GM19035 (cell line): ENCODE results near the gene PCID2.

Source experiments
- ATAC-seq: cut with Tn5 transposase; IDR thresholded peaks from one replicate; pipeline ENCODE4 v1.9.1; 2021; ENCODE audit not compliant: unreplicated experiment

PCID2 gene

DNA sequence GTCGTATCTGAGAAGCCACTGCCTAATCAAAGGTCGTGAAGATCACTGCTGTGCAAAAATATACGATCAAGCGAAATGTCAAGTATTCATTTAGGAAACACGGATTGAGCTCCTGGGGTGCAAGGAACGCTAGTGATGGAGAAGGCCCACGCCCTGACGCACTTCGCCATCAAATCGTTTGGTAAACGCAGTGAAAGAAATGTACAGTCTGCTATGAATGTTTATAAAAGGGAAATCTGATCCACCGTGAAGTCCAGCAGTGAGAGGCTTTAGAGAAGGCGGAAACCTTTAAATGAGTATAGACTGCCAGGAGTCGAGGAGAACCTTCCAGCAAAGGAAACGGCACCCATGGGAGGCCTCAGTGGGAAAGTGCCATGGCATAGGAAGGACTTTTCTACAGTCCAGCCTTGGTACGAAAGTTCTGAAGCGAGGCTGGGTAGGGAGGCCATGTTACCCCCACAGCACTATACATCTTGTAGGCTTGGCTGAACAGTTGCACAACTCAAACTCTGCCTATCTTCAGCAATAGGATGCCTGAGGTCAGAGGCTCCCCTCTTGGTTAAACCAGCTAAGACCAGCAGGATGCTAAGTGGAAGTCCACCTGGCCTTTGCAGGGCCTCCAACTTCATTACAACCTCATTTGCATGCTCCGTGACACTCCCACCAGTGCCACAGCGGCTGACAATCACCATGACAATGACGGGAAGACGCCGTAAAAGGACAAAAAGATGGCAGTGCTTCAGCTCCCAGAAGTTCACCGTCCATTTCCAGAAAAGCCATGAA is 20.4 kb downstream of the PCID2 start:
- no peak for ATAC-seq

DNA sequence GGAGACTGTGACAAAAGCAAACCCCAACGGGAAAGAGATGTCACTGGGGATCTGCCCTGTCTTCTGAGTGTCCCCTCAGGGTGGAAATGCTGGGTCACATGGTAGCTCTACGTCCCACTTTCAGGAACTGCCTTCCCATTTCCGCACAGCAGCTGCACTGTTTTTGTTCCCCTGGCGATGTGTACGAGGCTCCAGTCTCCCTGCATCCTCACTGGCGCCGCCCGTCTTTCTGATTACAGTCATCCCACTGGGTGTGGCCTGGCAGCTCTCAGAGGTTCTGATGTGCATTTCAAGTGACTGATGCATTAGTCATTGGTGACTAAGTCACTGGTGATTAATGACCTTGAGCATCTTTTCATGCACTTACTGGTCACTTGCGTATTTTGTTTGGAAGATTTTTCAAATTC is 21.2 kb downstream of the PCID2 start:
- no peak for ATAC-seq

DNA sequence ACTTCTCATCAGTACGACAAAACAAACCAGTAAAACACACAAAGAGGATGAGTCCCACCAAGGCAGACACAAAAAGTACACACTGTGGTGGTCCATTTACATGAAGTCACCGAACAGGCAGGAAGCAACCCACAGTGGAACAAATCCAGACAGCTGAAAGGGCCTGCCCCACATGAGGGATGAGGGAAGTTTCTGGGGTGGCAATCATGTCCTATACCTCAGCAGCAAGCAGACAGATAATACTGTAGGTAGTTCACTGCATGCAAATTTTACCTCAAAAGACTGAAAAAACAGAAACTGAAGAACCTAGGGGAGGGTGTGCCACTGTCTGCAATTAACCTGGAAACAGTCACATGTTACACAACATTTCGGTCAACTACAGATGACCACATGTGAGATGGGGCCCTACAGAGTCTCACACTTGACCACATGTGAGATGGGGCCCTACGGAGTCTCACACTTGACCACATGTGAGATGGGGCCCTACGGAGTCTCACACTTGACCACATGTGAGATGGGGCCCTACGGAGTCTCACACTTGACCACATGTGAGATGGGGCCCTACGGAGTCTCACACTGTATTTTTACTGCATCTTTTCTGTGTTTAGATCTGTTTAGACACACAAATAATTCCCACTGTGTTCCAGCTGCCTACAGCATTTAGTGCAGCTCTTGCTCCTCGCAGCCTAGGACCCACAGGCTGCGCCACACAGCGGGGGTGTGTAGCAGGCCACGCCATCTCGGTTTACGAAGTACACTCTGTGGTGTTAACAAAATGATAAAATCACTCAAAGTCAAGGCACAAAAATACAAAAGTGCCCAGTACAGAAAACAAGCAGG is 22.2 kb downstream of the PCID2 start:
- ATAC-seq, result peak; percentile 98

DNA sequence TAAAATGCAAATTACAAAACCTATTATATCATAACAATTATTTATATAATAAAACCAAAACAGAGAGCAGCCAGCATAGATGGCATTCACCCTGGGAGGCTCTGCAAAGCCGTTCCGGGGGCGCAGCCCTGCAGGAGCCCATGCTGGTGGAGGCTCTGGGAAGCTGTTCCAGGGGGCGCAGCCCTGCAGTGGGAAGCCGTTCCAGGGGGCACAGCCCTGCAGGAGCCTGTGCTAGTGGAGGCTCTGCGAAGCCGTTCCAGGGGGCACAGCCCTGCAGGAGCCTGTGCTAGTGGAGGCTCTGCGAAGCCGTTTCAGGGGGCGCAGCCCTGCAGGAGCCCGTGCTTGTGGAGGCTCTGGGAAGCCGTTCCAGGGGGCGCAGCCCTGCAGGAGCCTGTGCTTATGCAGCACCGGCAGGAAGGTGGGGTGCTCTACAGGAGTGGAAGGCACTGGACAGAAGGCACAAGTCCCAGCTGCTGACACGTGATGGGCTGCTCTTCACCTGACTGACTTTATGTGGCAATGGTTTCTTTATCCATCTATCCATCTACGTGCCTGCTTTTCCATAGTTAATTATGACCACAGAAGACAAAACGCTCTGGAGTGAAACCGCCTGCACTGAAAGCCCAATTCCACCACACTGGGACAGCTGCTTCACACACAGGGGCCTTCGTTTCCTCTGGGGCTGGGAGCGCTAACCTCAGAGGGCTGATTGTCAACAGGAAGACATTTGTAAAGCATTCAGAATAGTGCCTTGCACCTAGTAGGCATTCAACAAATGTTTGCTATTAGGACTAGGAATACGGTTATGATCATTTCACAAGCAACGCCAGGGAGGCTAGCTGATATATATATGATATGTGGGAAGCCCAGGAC is 23.7 kb downstream of the PCID2 start:
- no peak for ATAC-seq

DNA sequence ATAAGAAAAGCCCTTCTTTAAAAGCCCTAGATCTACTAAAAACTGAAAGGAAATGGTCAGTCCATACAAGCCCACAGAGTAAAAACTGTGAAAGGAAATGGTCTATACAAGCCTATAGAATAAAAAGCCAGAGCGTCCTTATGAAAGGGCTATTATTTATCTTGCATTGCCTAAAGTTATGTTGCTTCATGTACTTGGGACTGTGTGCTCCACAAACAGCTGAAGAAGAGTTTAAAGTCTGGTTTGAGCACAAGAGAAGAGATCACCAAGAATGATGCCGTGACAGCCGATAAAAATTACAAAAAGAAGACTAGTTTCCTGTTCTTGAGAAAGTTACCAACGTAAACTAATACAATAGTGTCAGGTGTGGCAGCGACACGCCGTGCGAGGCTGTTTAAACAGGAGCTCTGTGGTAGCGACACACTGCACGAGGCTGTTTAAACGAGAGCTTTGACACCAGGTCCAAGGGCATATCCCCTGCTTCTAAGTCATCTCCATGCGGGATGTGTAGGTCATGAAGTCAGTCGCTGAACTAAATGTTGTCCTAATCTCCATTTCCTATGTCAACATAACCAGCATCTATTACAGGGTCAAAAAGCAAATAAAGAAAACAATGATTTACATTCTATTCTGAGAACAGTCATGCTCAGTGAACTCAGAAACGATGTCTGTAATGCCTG is 24.9 kb downstream of the PCID2 start:
- ATAC-seq, result no peak

DNA sequence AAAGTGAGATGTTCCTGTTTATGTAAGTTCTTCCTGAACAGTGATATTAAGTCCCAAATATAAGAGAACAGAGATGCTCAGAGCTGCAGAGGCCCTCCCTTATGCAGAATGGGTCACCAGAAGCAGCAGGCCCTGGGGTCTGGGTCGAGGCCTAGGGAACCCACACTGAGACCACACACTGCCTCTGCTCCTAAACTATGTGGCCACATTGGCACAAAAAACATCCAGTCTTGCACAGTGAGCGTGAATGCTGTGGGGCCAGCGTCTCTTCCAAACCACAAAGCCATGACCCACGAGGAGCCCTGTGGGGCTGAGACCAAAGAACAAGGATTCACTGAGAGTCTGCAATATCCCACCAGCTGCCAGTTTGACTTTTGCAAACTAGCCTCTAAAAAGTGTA is 26.4 kb downstream of the PCID2 start:
- no peak for ATAC-seq

DNA sequence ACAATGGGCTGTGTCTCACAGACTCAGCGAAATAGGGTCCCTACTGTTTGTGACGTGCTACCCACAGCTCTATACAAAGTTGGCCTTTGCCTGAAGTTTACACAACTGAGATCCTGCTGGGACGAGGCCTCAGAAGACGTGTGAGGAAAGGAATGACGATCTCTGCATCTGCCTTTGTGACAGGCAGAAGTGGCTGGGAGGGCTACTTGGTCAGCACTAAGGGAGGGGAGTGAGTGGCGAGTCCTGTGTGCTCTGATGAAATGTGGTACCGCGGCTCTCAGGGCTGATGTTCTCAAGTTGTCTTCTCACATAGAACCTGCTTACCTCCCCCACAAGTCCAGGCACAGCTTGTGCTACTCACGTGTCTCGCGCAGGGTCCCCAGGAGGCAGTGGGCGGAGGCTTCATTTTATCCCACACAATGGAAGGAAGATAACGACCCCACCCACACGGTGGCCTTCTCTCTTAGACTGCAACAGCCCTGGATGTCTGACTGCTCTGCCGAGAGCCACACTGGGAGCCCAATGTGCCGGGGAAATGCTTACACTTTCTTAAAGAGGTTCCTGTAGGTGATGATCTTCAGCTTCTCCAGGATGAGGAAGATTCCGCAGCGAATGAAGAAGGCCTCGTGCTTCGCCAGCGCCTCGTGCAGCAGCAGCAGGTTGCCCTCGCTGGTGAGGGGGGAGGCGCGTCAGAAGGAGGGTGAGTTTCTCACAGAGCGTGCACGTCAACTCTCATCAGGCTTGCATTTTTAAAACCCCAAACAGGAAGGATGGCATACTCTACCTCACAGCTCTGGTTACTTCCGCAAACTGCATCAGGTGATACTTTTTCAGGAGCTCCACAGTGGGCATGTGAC is 28.9 kb downstream of the PCID2 start:
- no peak for ATAC-seq

DNA sequence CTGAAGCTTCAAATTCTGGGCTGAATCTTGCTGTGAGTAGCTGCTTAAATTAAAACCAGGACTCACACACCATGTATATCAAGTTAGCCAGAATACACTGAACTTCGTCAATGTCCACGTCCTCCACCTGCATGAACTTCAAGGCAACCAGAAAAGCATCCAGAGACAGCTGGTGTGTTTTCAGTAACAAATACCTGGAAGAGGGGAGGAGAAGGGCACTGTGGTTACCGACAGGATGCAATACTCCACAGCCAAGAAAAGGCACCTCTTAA is 29.6 kb downstream of the PCID2 start:
- ATAC-seq, result no peak

DNA sequence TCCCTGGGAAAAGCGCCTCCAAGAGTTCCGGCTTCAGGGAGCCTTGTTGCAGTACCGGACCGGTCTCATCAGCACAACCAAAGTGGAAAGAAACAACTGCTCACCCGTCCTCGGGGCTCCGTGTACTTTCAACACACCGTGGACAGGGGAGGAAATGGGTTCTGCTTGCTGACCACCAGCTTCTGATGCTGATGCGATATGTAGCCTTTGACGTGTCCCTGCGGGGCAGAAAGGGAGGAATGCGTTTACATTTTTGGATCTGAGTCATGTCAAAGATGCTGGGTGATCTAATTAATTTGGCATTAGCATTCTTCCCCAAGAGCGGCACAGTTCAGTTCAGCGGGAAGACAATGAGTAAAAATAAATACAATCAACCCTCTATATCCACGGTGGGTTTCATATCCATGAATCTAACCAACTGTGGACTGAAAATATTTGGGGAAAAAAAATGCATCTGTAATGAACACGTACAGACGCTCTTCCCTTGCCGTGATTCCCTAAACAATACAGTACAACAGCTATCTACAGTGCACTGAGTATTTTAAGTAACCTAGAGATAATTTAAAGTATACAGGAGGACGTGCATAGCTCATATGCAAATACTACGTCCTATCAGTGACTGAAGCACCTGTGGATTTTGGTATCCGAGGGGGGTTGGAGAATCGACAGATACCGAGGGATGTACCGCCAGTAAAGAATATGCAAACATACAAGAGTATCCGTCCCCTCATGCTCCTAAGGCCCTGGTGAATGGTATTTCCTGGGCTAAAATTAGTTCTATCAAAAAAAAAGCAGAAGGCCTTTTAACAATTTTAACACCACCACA is 30.2 kb downstream of the PCID2 start:
- no peak for ATAC-seq

DNA sequence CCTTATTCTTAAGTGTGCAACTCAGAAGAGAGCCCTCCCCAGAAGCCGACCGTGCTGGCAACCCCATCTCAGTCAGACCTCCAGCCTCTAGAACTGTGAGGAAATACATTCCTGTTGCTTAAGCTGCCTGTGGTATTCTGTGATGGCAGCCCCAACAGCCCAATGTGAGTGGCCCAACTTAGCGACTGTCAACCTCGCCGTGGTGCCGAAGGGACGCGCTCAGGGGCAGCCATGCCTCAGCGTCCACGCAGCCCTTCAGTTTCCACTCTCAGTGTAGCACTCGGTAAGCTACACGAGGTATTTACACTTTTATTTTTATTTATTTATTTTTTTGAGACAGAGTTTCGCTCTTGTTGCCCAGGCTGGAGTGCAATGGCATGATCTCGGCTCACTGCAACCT is 31.6 kb downstream of the PCID2 start:
- no peak for ATAC-seq

DNA sequence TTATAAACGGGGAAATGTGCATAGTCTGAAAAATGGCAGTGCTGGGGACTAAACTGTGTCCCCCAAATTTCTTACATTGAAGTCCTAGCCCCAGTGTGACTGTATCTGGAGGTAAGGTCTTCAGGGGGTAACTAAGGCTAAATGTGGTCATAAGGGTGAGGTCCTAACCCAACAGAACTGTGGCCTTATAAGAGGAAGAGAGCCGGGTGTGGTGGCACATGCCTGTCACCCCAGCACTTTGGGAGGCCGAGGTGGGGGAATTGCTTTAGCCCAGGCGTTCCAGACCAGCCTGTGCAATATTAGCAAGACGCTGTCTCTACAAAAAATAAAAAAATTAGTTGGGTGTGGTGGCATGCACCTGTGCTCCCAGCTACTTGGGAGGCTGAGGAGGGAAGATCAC is 32.2 kb downstream of the PCID2 start:
- no peak for ATAC-seq

DNA sequence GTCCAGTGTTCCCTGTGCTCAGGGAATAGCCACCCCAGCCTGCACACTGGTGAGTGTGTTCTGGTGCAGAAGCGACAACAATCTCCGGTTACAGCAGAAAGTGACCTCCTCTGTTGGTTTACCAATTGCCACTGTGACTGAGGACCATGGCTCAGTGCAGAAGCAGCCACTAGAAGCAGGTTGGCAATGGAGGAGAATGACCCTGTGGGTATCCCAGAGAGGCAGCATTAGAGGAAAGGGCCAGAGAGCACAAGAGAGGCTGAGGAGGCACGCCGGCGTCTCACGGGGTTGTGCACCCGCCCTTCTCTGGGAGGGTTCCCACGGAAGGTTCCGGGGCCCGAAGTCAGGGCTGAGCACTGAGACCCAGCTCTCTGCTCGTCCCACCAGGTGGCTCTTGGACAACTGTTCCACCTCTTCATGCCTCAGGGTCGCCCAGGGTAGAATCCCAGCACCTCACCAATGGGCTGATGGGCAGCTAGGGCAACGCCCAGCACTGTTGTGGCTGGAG is 36.0 kb downstream of the PCID2 start:
- ATAC-seq, result no peak

DNA sequence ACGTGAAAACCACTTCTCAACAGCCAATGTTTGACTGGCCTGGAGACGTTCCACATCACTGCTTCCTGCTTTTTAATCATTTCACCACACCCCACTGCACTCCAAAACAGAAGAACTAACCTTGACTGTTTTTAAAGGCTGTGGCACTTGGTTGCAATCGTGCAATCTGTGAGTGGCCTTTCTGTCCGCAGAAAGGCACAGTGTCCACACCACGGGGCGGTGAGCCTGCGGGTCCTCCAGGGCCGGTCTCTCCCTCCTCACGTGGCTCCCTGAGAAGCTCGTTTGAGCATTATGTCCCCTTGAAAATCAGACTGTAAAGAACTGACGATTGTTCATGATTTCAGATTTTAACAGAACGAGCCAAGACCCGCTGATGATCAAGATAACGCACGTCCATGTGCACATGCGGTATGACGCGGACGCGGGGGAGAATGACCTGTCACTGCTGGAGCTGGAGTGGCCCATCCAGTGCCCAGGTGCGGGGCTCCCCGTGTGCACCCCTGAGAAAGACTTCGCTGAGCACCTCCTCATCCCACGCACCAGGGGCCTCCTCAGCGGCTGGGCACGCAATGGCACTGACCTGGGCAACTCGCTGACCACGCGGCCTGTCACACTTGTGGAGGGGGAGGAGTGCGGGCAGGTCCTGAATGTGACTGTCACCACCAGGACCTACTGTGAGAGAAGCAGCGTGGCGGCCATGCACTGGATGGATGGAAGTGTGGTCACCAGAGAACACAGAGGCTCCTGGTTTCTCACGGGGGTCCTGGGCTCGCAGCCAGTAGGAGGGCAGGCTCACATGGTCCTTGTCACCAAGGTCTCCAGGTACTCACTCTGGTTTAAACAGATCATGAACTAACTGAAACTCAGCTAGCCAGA is 37.0 kb downstream of the PCID2 start:
- ATAC-seq, result no peak

DNA sequence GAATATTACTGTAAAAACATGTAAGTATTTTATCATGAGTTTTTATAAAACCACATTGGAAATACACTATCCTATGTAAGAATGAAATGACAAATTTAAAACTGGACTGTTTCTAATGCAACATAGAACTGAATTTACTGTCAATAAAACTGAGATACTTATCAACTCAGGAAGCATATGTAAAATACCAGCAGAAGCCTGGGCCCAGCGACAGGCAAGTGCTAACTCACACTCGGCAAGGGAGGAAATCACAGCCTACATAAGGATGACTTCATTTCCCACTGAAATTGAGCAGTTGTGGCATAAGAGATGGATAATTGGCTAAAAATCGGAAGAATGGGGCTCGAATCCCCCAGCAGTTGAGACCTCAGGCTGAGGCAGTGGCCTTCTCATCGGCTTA is 38.0 kb downstream of the PCID2 start:
- ATAC-seq, result no peak

DNA sequence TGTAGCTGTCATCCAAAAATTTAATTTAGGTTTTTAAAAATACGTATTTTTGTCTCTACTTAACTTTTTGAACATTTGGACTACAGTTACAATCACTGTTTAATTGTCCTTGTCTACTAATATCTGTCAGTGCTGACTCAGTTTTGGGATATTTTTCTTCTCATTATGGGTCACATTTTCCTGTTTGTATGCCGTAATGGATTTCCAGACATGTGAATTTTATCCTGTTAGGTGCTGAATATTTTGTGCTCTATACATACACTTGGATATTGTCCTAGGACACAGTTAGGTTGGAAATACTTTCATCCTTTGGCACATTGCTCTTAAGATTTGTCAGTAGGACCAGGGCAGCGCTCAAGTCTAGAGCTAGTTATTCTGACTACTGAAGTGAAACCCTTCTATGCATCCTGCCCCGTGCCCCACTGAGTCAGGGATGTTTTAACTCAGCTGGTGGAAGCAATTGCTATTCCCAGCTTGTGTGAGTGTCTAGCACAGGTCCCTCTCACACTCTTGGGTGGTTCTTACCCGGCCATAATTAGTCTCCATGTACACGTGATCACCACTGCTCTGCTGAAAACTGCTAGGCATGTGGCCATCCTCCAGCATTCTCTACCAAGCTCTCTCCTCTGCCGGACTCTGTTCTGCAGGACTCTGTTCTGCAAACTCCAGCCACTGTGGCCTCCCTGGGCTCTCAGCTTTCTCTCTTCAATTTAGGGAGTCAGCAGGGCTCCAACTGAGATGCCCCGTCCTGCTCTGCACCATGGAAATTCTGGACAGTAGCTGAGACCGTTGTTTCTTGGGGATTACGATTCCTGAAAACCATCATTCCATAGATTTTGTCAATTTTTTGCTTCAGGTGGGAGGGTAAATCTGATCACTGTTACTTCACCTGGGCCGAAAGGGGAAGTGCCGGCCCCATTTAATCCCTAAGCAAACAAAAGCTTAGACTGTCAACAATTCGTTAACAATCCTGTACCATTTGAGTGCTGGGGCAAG is 38.9 kb downstream of the PCID2 start:
- no peak for ATAC-seq

DNA sequence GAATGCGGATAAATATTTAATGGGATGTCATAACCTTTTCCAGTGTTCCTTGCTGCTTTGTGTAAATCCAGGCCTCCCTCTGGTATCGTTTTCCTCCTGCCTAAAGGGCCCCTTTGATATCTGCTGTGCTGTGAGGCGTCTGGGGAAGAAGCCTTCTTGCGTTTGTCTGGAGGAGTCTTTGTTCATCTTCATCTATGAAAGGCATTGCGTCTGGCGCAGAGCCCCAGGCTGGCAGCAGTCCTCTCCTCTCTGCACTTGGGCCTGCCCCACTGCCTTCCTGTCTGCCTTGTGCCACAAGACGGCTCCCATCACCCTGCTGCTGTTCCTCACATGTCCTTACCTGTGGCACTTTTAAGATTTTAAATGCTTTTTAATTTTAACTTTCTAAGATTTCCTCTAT is 40.3 kb downstream of the PCID2 start:
- ATAC-seq, result no peak

DNA sequence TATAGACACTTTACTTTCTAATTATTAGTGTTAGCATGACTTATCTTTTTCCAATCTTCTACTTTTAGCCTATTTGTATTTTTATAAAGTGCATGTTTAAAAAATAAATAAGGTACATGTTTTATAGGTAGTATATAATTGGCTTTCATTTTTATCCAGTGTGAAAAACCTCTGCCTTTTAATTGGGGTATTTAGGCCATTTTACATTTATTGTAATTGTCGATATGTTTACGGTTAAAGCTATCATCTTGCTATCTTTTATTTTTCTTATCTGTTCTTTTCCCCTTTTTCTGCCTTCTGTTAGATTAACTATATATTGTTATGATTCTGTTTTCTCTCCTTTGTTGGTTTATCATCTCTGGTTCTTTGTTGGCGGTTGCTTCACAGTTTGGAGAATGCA is 40.9 kb downstream of the PCID2 start:
- ATAC-seq, result no peak
